K562 (cell line): ENCODE data around the gene FIGLA. TPM values are rescaled to one million over a fixed set of nuclear protein-coding genes. Genes with fewer than 3 reads are reported as not detected.

Source experiments
- ATAC-seq: fragments of 200-7000 bp; cut with Tn5 transposase; 3 replicates; pipeline ENCODE4 v1.9.1; 2020; ENCODE audit warnings: moderate library complexity
- BruUV-seq: library from RNA; stranded (reverse); fragments of 400-500 nt; replicated peaks from 2 replicates; lab custom pipeline; 2021; lab: Mats Ljungman, UMichigan
- CTCF ChIA-PET: fragments of 300-600 bp; formaldehyde crosslinking; extraction: SDS; loops from one replicate; lab custom pipeline; 2021; ENCODE audit warnings: low intra/inter-chr PET ratio; lab: Yijun Ruan, JAX
- POLR2A ChIA-PET: fragments of 300-600, 350-650 bp; sonication (Branson Sonifier 250); formaldehyde crosslinking; extraction: SDS; loops from one replicate; lab custom pipeline; 2021; ENCODE audit warnings: antibody characterized with exemption, inconsistent platforms; lab: Yijun Ruan, JAX
- DNase-seq, 4 experiments: peaks; one replicate each; pipeline versions ENCODE4 v3.0.0 to v3.0.0-alpha.2; 2011 to 2018; ENCODE audit warnings: low spot score in 3 of 4, mixed read lengths in 3 of 4; ENCODE audit errors: extremely low read depth in 1 of 4
- FAIRE-seq: peaks from 2 replicates; lab custom pipeline; 2011; peaks lifted over from hg19 to GRCh38; lab: Jason Lieb, UNC
- H2AFZ ChIP-seq: 2 replicates; pipeline ENCODE4 v1.6.0; 2011; ENCODE audit warnings: low read depth, low read length, control low read depth, inconsistent platforms
- H3K27ac ChIP-seq: fragments of 200-600 bp; 3 replicates; pipeline ENCODE4 v1.8.0; 2011; ENCODE audit warnings: low read depth, mild to moderate bottlenecking, control low read depth, inconsistent platforms, low read length, moderate library complexity, mixed read lengths; ENCODE audit errors: extremely low read depth
- H3K27me3 ChIP-seq, 2 experiments: fragments of 300-600 bp in 1 of 2; 2 replicates in 1 of 2; 3 replicates in 1 of 2; pipeline versions ENCODE4 v1.6.0 to v1.8.0; 2011; ENCODE audit warnings: inconsistent platforms in 2 of 2, low read length in 2 of 2, mild to moderate bottlenecking in 1 of 2, mixed read lengths in 1 of 2, moderate library complexity in 1 of 2; ENCODE audit not compliant: control insufficient read depth in 2 of 2, insufficient read depth in 2 of 2
- H3K36me3 ChIP-seq: fragments of 300-600 bp; 3 replicates; pipeline ENCODE4 v1.8.0; 2011; ENCODE audit warnings: mild to moderate bottlenecking, low read length, inconsistent platforms; ENCODE audit not compliant: control insufficient read depth, insufficient read depth
- H3K4me1 ChIP-seq, 2 experiments: fragments of 200-600 bp in 1 of 2; replicated peaks in 1 of 2; 2 replicates in 1 of 2; 3 replicates in 1 of 2; pipeline versions ENCODE4 v1.5.1 to v1.8.0; 2011; ENCODE audit warnings: inconsistent platforms in 2 of 2, low read length in 2 of 2, mild to moderate bottlenecking in 1 of 2, mixed read lengths in 1 of 2, moderate library complexity in 1 of 2; ENCODE audit not compliant: control insufficient read depth in 2 of 2, insufficient read depth in 2 of 2
- H3K4me2 ChIP-seq: 2 replicates; pipeline ENCODE4 v1.6.1; 2011; ENCODE audit warnings: low read length, control low read depth, inconsistent platforms, mixed read lengths; ENCODE audit not compliant: insufficient read depth
- H3K4me3 ChIP-seq: fragments of 200-600 bp; sonication (generic), shearing (Covaris generic); 2 replicates; pipeline ENCODE4 v1.5.1; 2016; ENCODE audit warnings: control low read depth, inconsistent platforms
- H3K79me2 ChIP-seq: fragments of 200-600 bp; 3 replicates; pipeline ENCODE4 v1.8.0; 2011; ENCODE audit warnings: low read length, inconsistent platforms; ENCODE audit not compliant: control insufficient read depth, insufficient read depth
- H3K9ac ChIP-seq, 2 experiments: 2 replicates each; pipeline versions ENCODE4 v1.6.0 to v1.6.1; 2011; ENCODE audit warnings: low read depth in 2 of 2, low read length in 2 of 2, control low read depth in 1 of 2, inconsistent platforms in 1 of 2, mild to moderate bottlenecking in 1 of 2, mixed read lengths in 1 of 2; ENCODE audit not compliant: insufficient read depth in 1 of 2
- H3K9me1 ChIP-seq: one replicate; pipeline ENCODE4 v1.6.0; 2011; ENCODE audit warnings: inconsistent platforms, mild to moderate bottlenecking, low read length, moderate library complexity; ENCODE audit not compliant: control insufficient read depth, insufficient read depth
- H3K9me3 ChIP-seq: replicated peaks from 2 replicates; pipeline ENCODE4 v1.5.1; 2011; ENCODE audit warnings: low read depth, low read length, inconsistent platforms; ENCODE audit not compliant: control insufficient read depth, insufficient read depth
- H4K20me1 ChIP-seq: replicated peaks from 2 replicates; pipeline ENCODE4 v1.6.1; 2011; ENCODE audit warnings: low read length, inconsistent platforms, mixed read lengths; ENCODE audit not compliant: control insufficient read depth, insufficient read depth
- ADNP ChIP-seq: fragments of 200-800 bp; sonication (Bioruptor generic); IDR thresholded peaks from 2 replicates; pipeline ENCODE4 v1.6.1; 2016; ENCODE audit warnings: missing genetic modification characterization, missing compliant biosample characterization
- BCOR ChIP-seq: fragments of 450-650 bp; IDR thresholded peaks from 2 replicates; pipeline ENCODE4 v1.6.1; 2016
- BDP1 ChIP-seq: IDR thresholded peaks from 3 replicates; pipeline ENCODE4 v1.6.1; 2011; ENCODE audit not compliant: insufficient read length, insufficient read depth
- CBX3 ChIP-seq, 2 experiments: IDR thresholded peaks; 1 replicate in 1 of 2; 2 replicates in 1 of 2; pipeline ENCODE4 v1.6.1; 2012; ENCODE audit warnings: inconsistent platforms in 2 of 2, low read length in 2 of 2, borderline replicate concordance in 1 of 2, control low read depth in 1 of 2
- CCNT2 ChIP-seq: IDR thresholded peaks from 2 replicates; pipeline ENCODE4 v1.6.1; 2011; ENCODE audit warnings: borderline replicate concordance, low read depth, mild to moderate bottlenecking, moderate library complexity, mixed read lengths, low read length; ENCODE audit not compliant: insufficient read length; ENCODE audit errors: extremely low read depth
- HDAC2 ChIP-seq: fragments of 450-650 bp; IDR thresholded peaks from 2 replicates; pipeline ENCODE4 v1.6.1; 2016; ENCODE audit warnings: mild to moderate bottlenecking
- KDM1A ChIP-seq, 2 experiments: fragments of 450-650 bp; IDR thresholded peaks; 2 replicates each; pipeline ENCODE4 v1.6.1; 2016; ENCODE audit warnings: mild to moderate bottlenecking in 2 of 2
- NCOR1 ChIP-seq: fragments of 450-650 bp; IDR thresholded peaks from 2 replicates; pipeline ENCODE4 v1.6.1; 2016; ENCODE audit warnings: mild to moderate bottlenecking, moderate library complexity
- NR2C2 ChIP-seq, 2 experiments: fragments of 200-800 bp in 1 of 2; sonication (Bioruptor generic) in 1 of 2; sonication (generic) in 1 of 2; formaldehyde crosslinking in 1 of 2; IDR thresholded peaks; 2 replicates each; pipeline versions ENCODE4 v1.6.1 to v1.8.0; 2016 to 2022; ENCODE audit warnings: mild to moderate bottlenecking in 1 of 2, missing compliant biosample characterization in 1 of 2, missing genetic modification characterization in 1 of 2, missing genetic modification reagents in 1 of 2
- RBM25 ChIP-seq: fragments of 200-400 bp; formaldehyde crosslinking; IDR thresholded peaks from 2 replicates; pipeline ENCODE4 v1.6.1; 2018; ENCODE audit warnings: low read length, low read depth, moderate library complexity; ENCODE audit not compliant: severe bottlenecking
- RUNX1 ChIP-seq: sonication (generic); IDR thresholded peaks from 2 replicates; pipeline ENCODE4 v1.6.1; 2016; ENCODE audit warnings: antibody characterized with exemption, low read depth
- TEAD4 ChIP-seq, 2 experiments: sonication (generic) in 1 of 2; formaldehyde crosslinking in 1 of 2; IDR thresholded peaks; 2 replicates each; pipeline versions ENCODE4 v1.6.1 to v1.8.0; 2012 to 2022; ENCODE audit warnings: borderline replicate concordance in 1 of 2, inconsistent platforms in 1 of 2, low read length in 1 of 2, mild to moderate bottlenecking in 1 of 2, missing genetic modification reagents in 1 of 2
- XRCC5 ChIP-seq: fragments of 200-400 bp; formaldehyde crosslinking; IDR thresholded peaks from 2 replicates; pipeline ENCODE4 v1.6.1; 2017; ENCODE audit warnings: low read depth, mild to moderate bottlenecking, low read length
- ZKSCAN1 ChIP-seq: fragments of 150-350 bp; IDR thresholded peaks from 2 replicates; pipeline ENCODE4 v1.6.1; 2016; ENCODE audit warnings: low read depth, low read length
- ZNF717 ChIP-seq: fragments of 250-450 bp; sonication (Bioruptor Pico); IDR thresholded peaks from 2 replicates; pipeline ENCODE4 v1.5.0; 2021
- ZNF76 ChIP-seq: fragments of 250-450 bp; sonication (Bioruptor Pico); IDR thresholded peaks from 2 replicates; pipeline ENCODE4 v1.4.0; 2020; ENCODE audit warnings: mild to moderate bottlenecking, moderate library complexity, borderline replicate concordance
- WGBS: fragments of 100-300 bp; shearing (Covaris generic); methylation state at CpG from one replicate; pipeline ENCODE4 v1.1.6; 2016; ENCODE audit warnings: low coverage, mixed read lengths; ENCODE audit not compliant: insufficient coverage; ENCODE audit errors: missing lambda C conversion rate; 5-methylcytosine and 5-hydroxymethylcytosine counted together
- in situ Hi-C: fragments of 300-500 bp; cut with MboI; formaldehyde crosslinking; loops from 4 replicates; pipeline ENCODE4 v1.15.0; 2018; ENCODE audit warnings: inconsistent platforms, mixed read lengths
- intact Hi-C: fragments of 100-400 bp; cut with micrococcal nuclease; formaldehyde crosslinking; loops from 2 replicates; pipeline ENCODE4 v1.14.2; 2022
- polyA plus RNA-seq, 8 experiments: library from polyadenylated mRNA; depleted of rRNA in 4 of 8; stranded (reverse) in 5 of 8; unstranded in 3 of 8; fragments of >200 nt; fragmentation: Nextera tagmentation in 2 of 8; fragmentation: Illumina TruSeq in 1 of 8; extraction: Ambion mirVana in 2 of 8; extraction: Trizol in 1 of 8; gene quantifications; 2 replicates each; pipeline versions ENCODE4 v1.2.1 to v1.2.3, GENCODE V29; 2011 to 2014; ENCODE audit warnings: inconsistent platforms in 1 of 8, missing spikeins in 1 of 8
- total RNA-seq, 7 experiments: library from RNA; depleted of rRNA in 6 of 7; stranded (reverse); fragments of >200 nt in 6 of 7; fragmentation: Illumina TruSeq in 2 of 7; extraction: Trizol in 2 of 7; gene quantifications; 2 replicates each; pipeline versions ENCODE4 v1.2.1 to v1.2.3, GENCODE V29; 2011 to 2021; ENCODE audit warnings: low replicate concordance in 1 of 7
- TF ChIP-seq, protein P1 (sequence below), 2 experiments: fragments of 450-650 bp in 1 of 2; sonication (generic) in 1 of 2; formaldehyde crosslinking; conservative IDR thresholded peaks; 2 replicates each; pipeline versions ENCODE4 v1.4.0 to v1.8.1; 2020 to 2022; ENCODE audit warnings: mild to moderate bottlenecking in 1 of 2, missing genetic modification reagents in 1 of 2
- TF ChIP-seq, protein P2 (sequence below): fragments of 450-650 bp; IDR thresholded peaks from 2 replicates; pipeline ENCODE4 v1.6.1; 2016; ENCODE audit warnings: mild to moderate bottlenecking

FIGLA gene
- total and polyA plus RNA-seq, 9 of the 15 experiments (the other 6 are each of a cell fraction or from before 2014, with no cell fraction given) = not detected

DNA sequence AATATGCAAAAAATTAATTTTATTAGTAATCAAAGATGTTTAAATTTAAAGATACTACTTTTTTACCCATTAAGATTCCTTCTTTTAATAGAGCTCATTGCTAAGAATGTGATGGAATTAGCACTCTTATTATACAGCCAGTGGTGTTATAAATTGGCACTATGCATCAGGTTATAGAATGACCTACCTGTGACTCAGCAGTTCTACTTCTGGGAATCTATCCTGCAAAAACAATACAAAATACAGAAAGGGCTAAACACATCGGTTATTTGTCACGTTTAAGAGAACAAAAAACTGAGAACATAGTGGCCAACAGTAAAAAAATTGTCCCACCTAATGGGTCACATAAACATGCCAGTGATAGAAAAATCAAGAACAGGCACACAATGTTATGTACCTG lies 13.0 kb downstream of the FIGLA start (continued):
- TF ChIP-seq NR2C2 (CRISPR knock-in tag; IDR thresholded peaks at IDR 0.05) = no peak
- no peak for TF ChIP-seq NR2C2 (tag; IDR thresholded peaks at IDR 0.05)
- TF ChIP-seq, protein P1, sequence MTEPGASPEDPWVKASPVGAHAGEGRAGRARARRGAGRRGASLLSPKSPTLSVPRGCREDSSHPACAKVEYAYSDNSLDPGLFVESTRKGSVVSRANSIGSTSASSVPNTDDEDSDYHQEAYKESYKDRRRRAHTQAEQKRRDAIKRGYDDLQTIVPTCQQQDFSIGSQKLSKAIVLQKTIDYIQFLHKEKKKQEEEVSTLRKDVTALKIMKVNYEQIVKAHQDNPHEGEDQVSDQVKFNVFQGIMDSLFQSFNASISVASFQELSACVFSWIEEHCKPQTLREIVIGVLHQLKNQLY (CRISPR knock-in tag; conservative IDR thresholded peaks at IDR 0.05) = no peak
- TF ChIP-seq NCOR1 = no peak
- TF ChIP-seq ZNF76 (CRISPR knock-in tag) = no peak
- TF ChIP-seq BDP1 = no peak
- TF ChIP-seq ZNF717 = no peak
- no peak for TF ChIP-seq CCNT2
- TF ChIP-seq RUNX1 = no peak
- TF ChIP-seq ZKSCAN1 = no peak
- TF ChIP-seq, all 486 proteins: peak for 12

DNA sequence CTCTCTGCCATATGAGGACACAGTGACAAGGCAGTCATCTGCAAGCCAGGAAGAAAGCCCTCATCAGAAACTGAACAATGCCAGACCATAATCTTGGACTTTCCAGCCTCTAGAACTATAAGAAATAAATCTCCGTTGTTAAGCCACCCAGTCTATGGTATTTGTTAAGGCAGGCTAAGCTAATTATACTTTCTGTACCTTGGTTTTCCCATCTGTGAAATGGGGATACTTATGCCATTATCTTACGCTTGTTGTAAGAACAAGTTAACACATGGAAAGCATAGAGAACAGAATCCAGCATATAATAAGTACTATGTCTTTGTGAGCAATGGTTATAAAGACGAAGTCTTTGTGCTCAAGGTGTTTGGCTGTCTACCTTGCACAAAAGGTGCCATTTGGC lies 14.2 kb downstream of the FIGLA start:
- Histone ChIP-seq H3K27me3 (no peaks in the 10 kb centered on the region), H3K9me3 (no peaks in the 10 kb centered on the region), H4K20me1 (no peaks in the 10 kb centered on the region), H2AFZ (no peak overlapping the region), H3K4me2 (no peak overlapping the region), H3K4me3 (no peak overlapping the region), H3K36me3 (no peaks in the 10 kb centered on the region), H3K27ac (no peak overlapping the region), H3K9me1 (no peaks in the 10 kb centered on the region), H3K4me1 (peaks cover 0 to 8% of the 10 kb centered on the region in 2 experiments; a peak in 3 of 5 replicates), H3K9ac (no peak overlapping the region), H3K79me2 (no peaks in the 10 kb centered on the region)
- peak; percentile 46; the same call in 1 of the 2 replicates for TF ChIP-seq HDAC2
- 0 out of 2 replicates have a peak, but pooled peaks have one; percentile 46 for TF ChIP-seq ADNP (tag)
- no peak for TF ChIP-seq XRCC5
- peak in 1 of 2 experiments; percentile 62; a peak in 1 of 3 replicates for TF ChIP-seq CBX3 (IDR thresholded peaks at IDR 0.05; ENCODE audit: borderline replicate concordance in 1 of 2, low read length in 2 of 2)
- no peak for TF ChIP-seq TEAD4 (IDR thresholded peaks at IDR 0.05; ENCODE audit: low read length)
- no peak for TF ChIP-seq TEAD4 (CRISPR knock-in tag; IDR thresholded peaks at IDR 0.05; ENCODE audit: borderline replicate concordance)
- TF ChIP-seq BCOR = peak; percentile 92
- peak; percentile 77 to 87 for TF ChIP-seq KDM1A (IDR thresholded peaks at IDR 0.05)
- TF ChIP-seq, protein P2, sequence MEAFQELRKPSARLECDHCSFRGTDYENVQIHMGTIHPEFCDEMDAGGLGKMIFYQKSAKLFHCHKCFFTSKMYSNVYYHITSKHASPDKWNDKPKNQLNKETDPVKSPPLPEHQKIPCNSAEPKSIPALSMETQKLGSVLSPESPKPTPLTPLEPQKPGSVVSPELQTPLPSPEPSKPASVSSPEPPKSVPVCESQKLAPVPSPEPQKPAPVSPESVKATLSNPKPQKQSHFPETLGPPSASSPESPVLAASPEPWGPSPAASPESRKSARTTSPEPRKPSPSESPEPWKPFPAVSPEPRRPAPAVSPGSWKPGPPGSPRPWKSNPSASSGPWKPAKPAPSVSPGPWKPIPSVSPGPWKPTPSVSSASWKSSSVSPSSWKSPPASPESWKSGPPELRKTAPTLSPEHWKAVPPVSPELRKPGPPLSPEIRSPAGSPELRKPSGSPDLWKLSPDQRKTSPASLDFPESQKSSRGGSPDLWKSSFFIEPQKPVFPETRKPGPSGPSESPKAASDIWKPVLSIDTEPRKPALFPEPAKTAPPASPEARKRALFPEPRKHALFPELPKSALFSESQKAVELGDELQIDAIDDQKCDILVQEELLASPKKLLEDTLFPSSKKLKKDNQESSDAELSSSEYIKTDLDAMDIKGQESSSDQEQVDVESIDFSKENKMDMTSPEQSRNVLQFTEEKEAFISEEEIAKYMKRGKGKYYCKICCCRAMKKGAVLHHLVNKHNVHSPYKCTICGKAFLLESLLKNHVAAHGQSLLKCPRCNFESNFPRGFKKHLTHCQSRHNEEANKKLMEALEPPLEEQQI = no peak
- peak; percentile 96 for TF ChIP-seq RBM25
- DNase-seq (no peak), FAIRE-seq (no peak), ATAC-seq (no peak)
- BruUV-seq = no TSS peak
- CTCF ChIA-PET = no interaction called here
- POLR2A ChIA-PET = interaction anchor here (0.7 kb wide), 1 partner anchor 482 kb away, joined by 3 read pairs; no protein-coding TSS in a partner anchor
- intact Hi-C loops = no loop called here
- WGBS = 66% methylated on average over 3 of the region's 3 CpGs
- in situ Hi-C loops = loop anchor here (25.0 kb wide), 1 partner anchor 464 kb away; the partner anchor contains the start of gene FAM136A
